NCI-H524 treated with DMSO at 0.1 percent for 48 hours (cell line): ENCODE results near the gene SYNGR1.
"Not testable (repeated sequence)": the region's sequence is repeated elsewhere in the genome, so short reads cannot be mapped to it uniquely, and the experiment has no call there.

Source experiments
- DNase-seq: peaks from one replicate; lab custom pipeline; 2025; lab: John Stamatoyannopoulos, UW

Gene SYNGR1

GRCh38 chr22:39351689-39352214 lies 2.0 kb downstream of the SYNGR1 start:
- no peak for DNase-seq

- no peak for DNase-seq
These were observed 2.6 kb downstream of the SYNGR1 start for GRCh38 chr22:39352306-39352891.

GRCh38 chr22:39353346-39353745 lies 3.6 kb downstream of the SYNGR1 start:
- no peak for DNase-seq

DNA sequence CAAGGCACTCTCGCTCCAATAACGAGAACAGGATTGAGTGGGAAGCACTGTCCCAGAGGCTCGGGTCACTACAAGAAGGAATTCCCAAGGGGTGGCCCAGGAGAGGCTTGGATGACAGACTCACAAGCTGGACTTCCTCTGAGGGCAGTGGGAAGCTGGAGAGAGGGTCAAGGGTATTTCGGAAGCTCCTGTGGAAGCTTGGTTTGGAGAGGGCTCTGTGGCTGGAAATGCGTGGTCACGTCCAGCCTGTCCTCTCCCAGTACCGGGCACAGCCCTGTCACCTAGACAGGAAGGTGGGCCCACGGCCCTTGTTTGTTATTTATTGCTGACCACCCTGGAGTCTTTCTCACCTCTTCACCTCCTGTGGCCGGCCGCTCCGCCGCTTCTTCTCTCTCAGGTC lies 5.3 kb downstream of the SYNGR1 start:
- no peak for DNase-seq

GRCh38 chr22:39355805-39356204 lies 6.0 kb downstream of the SYNGR1 start:
- DNase-seq = not testable (repeated sequence)

GRCh38 chr22:39356464-39356863 lies 6.7 kb downstream of the SYNGR1 start:
- DNase-seq = peak; percentile 88

DNA sequence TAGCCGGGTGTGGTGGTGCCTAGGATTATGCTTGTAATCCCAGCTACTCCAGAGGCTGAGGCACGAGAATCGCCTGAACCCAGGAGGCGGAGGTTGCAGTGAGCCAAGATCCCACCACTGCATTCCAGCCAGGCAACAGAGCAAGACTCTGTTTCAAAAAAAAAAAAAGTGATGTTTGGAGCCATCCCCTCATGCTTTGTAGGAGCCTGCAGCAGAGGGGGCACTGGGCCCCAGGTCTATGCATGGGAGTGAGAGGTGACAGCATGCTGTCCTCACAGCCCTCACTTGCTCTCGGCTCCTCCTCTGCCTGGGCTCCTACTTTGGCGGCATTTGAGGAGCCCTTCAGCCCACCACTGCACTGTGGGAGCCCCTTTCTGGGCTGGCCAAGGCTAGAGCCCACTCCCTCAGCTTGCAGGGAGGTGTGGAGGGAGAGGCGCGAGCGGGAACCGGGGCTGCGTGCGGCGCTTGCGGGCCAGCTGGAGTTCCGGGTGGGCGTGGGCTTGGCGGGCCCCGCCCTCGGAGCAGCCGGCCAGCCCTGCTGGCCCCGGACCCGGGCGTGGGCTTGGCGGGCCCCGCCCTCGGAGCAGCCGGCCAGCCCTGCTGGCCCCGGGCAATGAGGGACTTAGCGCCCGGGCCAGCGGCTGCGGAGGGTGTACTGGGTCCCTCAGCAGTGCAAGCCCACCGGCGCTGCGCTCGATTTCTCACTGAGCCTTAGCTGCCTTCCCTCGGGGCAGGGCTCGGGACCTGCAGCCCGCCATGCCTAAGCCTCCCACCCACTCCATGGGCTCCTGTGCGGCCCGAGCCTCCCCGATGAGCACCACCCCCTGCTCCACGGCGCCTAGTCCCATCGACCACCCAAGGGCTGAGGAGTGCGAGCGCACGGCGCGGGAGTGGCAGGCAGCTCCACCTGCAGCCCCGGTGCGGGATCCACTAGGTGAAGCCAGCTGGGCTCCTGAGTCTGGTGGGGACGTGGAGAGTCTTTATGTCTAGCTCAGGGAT lies 7.6 kb downstream of the SYNGR1 start:
- DNase-seq = not testable (repeated sequence)

GRCh38 chr22:39358197-39358596 lies 8.4 kb downstream of the SYNGR1 start:
- not testable (repeated sequence) for DNase-seq

- DNase-seq = no peak
These were observed 9.9 kb downstream of the SYNGR1 start for GRCh38 chr22:39359659-39360195.

DNA sequence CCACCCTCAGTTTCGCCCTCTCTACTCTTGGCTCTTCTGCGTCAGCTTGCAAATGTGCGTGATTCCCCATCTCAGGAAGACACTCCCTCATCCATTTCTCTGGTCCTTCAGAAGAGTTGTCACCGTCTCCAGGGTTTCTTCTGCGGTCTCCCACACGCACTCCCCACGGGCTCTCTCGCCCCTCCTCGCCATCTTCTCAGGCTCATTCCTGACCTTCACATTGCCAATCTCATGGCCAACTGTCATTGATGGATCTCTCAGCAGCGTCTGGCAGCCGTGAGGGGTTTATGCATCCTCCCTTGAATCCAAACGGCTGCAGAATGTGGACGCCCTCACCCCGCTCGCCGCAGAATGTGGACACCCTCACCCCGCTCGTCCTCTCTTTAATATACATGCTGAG lies 10.5 kb downstream of the SYNGR1 start:
- no peak for DNase-seq

DNA sequence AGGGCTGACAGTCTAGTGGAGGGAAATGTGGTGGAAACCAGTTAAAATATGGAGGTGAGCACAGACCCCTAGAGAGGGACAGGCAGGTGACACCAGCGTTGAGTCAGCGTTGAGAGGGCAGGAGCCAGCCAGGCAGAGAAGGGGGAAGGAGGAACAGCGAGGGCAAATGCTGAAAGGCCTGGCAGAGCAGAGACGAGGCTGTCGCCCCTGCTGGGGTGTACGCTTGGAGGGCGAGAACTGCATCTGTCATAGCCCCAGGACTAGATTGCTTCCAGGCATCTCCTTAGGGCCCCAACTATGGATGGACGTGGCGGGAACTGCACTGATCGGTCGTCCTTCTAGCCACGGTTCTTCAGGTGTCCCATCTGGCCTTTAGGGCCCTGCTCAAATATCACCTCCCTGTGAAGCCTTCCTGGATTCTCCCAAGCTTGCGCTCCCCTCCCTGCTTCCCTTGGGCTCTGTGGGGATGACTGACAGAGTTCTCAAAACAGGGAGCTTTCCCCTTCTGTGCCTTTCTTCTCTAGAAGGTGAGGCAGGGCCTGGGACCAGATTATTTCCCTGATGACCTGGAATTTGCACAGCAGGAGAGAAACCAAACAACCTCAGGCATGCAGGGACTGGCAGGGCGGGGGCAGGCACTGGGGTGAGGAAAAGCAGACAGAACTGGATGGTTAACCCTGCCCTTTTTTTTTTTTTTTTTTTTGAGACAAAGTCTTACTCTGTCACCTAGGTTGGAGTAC lies 11.1 kb downstream of the SYNGR1 start:
- no peak for DNase-seq

GRCh38 chr22:39361496-39361895 lies 11.7 kb downstream of the SYNGR1 start:
- DNase-seq = no peak

DNA sequence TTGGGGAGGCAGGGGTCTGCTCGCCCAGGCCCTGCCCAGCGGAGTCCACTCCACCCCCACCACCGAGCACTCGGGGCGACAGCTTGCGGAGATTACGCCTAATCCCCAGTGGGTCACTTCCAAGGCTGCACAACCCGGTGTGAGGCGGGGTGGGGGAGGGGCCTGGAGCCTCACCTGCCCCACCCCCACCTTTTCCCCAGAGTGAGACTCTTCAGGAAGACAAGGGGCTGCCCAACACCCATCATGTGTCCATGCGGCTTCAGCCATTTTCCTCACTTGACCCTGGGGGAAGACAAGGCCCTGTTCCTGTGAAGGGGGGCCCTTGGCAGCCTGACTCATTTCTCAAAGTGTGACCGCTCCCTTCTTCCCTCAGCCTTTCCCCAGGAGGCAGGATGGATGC lies 12.5 kb downstream of the SYNGR1 start:
- peak; percentile 56 for DNase-seq

DNA sequence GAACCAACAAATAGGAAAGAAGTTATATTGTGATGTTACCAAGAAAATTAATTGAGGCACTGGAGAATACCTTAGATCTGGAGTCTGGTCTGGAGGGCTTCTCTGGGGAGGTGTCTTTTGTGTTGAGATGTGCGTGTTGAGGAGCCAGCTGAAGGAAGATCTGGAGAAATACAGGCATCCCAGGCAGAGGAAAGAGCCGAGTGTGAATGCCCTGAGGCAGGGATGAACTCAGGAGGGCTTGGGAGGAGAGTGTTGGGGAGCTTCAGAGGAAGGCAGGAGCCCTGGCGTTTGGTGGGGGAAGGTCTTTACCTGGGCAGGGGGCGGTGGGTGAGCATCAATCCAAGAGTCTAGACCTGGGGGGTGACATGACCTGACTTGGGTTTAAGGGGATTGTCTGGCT lies 13.1 kb downstream of the SYNGR1 start:
- no peak for DNase-seq

DNA sequence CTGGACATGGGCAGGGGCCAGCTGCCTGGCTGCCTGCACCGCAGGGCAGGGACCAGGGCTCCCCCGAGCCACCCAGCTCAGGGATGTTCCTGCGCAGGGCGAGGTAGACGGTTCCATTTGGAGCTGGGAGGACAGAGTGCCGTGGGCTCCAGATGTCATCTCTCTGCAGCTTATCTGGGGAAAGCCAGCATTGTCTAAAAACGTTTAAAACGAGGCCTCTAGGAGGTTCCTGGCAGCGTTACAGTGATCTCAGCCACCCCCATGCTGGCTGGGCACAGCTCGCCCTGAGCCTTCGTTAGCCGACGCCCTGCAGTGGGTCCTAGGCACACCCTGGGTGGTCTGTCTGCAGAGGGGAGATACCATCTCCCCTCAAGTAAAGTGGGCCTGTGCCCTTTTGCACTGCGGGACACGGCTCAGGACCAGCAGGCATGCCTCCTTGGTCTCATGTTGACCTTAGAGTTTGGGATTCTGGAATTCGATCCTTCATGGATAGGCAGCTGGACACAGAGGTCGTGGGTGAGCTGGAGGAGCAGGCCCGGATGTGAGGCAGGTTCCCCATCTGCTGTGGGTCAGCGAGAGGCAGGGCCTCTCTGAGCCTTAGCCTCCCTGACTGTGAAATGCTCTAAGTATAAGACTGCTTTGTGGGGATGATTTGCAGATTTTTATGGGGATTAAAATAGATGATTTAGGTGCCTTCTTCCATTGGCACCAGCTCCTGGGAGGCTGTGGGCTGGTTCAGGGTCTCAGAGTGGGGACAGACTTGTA lies 14.1 kb downstream of the SYNGR1 start:
- no peak for DNase-seq

DNA sequence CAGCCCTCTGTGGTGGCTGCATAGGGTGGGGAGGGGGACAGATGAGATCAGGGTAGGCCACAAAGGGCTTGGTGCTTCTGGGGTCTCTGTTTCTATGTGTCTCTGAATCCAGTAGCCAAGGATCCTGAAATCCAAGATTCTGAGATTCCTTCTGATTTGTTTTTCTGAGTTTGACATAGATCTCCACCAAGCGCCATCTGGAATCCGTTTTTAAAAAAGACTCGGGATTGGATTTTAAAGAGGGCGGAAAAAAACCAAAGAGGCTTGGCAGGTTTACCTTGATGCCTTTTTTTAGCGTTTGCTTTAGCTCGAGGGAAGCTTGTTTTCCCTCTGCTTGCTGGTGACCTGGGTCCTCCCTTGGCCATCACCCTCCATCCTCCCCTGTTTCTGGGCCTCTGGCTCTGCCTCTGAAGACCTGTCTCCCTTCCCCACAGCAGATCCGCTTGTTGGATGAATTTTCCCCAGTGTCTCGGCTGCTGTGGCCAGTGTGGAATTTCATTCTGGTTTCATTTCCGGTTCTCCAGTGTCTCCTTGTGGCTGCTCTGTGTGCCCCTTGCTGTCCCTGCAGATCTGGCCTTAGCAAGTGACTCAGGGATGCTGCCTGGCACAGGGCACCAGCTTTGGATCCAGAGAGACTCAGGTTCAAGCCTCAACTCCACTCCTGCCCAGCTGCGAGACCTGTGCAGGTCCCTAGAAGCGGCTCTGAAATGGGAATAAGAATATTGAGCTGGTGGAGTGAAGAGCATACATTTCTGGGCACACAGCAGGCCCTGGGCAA lies 15.1 kb downstream of the SYNGR1 start:
- DNase-seq = no peak

DNA sequence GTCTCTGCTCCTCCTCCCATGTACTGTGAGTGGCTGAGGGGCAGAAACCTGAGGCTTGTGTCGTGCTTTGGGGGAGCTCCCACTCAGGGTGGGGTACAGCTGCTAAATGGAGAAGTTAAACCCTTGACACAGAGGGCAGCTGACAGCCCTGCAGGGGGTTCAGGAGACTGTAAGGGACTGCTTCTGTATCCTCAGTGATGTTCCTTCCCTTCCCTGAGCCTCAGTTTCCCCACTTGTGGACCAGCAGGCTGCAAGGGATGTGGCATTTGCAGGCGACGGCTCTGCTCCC lies 15.6 kb downstream of the SYNGR1 start:
- DNase-seq = no peak

DNA sequence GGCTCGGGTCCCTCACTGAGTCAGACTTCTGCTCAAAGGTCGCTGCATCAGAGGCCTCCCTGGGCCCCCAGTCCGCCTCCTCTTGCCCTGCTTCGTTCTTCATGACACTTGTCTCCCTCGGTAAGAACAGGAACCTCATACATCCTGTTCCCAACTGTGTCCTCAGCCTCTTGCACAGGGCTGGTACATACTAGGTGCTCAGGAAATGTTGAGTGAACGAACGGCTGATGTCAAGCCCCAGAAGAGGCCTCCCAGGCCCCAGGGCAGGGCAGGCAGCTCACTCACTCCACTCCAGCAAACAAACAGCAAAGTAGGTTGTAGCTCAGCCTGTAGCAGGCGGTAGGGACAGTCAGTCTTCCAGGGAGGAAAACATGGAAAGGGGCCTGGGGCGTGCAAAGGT lies 17.2 kb downstream of the SYNGR1 start:
- no peak for DNase-seq

GRCh38 chr22:39368461-39368911 lies 18.7 kb downstream of the SYNGR1 start:
- no peak for DNase-seq

GRCh38 chr22:39369186-39369585 lies 19.4 kb downstream of the SYNGR1 start:
- no peak for DNase-seq

- DNase-seq = no peak
These were observed 19.8 kb downstream of the SYNGR1 start for GRCh38 chr22:39369586-39369985.
